Measurements from ENCODE around the gene PPFIBP1.

Gene PPFIBP1

DNA sequence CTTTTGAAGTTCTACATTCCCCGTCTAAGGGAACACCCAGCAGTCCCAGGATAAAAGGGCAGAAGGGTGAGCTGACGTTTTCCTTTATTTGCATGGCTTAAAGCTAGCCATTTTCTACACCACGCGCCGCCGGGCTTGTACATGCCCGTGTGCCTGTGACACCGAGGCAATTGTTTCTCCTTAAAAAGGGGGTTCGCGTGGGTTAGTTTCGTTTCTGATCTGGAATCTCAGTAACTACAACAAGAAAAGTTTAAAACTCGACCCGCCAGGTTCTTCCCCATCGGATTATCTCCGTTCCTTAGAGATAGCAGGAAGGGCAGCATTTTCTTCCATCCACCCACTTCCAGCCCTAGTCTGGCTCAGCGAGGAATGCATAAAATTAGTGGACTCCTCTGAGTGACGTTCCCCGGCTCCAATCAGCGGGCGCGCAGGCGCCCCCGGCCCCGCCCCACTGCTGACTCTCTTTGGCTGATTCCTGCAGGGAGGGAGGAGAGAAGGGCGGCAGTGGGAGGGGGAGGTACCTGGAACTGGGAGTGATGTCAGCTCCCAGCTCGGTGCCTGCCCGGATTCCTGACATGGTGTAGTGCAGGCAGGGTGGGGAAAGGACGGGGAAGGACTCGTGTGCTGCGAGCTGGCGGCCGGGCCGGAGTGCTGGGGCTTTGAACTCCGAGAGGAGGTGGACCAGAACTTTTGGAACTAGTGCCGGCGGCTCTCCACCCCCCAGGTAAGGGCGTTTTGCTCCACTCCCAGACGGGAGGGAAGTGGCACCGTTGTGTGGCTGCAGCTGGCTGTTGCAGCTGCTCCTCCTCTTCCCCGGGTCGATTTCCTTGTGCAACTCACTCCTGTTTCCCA, at the start of gene PPFIBP1:
PPFIBP1 (plus strand) TSS at position 565 of the 852 bp plus-strand sequence. CDS start 109,191 bp downstream, outside the sequence.
- DNase-seq, result peak; percentile 85

DNA sequence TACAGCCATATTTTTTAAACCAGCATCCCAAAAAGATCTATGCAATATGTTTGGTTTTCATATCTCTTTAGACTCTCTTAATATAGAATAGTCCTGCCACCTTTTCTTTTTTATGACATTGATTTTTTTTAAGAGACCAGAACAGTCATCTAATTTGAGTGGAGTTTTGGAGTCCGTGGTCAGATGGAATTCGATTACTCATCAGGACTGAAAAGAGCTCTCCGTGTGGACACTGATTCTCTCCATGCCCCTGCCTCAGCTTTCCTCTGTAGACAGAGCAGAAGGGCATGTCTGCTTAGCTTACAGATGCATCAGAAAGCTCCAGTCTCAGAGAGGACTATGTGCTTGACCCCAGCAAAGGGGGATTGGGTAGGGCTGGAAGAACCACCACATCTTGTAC, 49.7 kb upstream of the PPFIBP1 start:
- DNase-seq, result no peak

DNA sequence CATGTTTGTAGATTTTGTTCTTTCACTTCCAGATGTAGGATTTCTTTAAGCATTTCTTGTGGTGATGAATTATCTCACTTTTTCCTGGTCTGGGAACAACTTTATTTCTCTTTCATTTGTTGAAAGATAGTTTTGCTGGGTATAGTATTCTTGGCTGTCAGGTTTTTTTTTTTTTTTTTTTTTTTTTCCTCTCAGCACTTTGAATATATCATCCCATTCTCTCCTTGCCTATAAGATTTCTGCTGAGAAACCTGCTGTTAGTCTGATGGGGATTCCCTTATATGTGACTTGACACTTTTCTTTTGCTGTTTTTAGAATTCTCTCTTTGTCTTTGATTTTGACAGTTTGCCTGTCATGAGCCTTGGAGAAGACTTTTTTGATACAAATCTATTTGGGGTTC, 47.0 kb upstream of the PPFIBP1 start:
- no peak for DNase-seq

DNA sequence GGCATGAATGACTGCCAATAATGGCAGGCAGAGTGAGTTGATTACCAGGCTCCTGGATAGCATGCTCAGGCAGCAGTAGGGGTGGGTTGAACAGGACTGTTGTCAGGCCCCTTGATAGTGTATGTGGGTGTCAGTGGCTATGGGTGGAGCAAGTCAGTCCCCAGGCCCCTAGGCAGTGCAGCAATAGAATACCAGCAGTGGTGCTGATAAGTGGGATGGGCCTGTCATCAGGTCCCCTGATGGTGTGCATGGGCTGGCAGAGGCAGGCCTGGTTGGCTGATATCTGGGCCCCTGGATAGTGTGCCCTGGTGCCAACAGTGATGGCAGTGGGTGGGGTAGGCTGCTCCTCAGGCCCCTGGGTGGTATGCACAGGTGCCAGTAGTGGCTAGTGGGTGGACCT, 45.1 kb upstream of the PPFIBP1 start:
- no peak for DNase-seq

DNA sequence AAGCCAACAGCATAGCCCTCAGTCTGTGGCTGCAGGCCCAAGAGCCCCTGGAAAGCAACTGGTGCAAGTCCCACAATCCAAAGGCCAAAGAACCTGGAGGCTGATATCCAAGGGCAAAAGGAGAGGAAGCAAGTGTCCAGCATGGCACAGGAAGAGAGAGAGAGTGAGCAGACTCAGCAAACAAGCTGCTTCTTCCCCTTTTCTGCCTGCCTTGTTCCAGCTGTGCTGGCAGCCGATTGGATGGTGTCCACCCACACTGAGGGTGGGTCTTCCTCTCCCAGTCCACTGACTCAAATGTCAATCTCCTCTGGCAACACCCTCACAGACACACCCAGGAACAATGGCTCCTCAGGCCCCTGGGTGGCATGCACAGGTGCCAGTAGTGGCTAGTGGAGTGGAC, 44.0 kb upstream of the PPFIBP1 start:
- no peak for DNase-seq

DNA sequence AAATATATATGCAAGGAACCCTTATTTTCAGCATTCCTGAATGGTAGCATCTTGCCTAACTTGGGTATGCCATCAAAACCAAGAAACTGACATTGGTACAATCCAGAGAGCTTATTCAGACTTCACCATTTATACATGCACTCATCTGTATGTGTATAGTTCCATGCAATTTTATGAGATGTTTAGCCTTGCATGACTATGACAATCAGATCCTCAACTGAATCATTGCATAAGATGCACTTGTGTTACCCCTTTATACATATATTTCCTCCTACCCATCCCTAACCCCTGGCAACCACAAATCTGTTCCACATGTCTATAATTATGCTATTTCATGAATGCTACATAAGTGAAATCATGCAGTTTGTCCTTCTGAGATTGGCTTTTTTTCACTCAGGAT, 37.0 kb upstream of the PPFIBP1 start:
- no peak for DNase-seq

DNA sequence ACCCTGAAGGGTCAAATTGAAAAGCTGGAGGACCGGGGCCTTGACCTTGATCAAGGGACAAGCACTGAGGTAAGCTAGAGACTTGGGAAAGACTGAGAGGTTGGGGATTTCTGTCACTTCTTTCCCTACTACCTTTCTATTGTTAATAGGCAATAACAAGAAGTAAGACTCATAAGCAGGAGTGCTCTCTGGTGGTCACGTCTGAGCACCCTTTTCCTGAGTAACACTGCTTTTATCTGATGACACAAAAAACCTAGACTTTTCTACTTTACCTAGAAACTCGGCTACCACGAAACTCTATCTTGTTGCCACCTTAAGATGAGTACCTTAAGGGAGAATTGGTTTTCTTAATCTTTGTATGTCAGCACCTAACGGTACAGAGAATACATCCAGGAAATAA, 35.5 kb upstream of the PPFIBP1 start:
- no peak for DNase-seq

DNA sequence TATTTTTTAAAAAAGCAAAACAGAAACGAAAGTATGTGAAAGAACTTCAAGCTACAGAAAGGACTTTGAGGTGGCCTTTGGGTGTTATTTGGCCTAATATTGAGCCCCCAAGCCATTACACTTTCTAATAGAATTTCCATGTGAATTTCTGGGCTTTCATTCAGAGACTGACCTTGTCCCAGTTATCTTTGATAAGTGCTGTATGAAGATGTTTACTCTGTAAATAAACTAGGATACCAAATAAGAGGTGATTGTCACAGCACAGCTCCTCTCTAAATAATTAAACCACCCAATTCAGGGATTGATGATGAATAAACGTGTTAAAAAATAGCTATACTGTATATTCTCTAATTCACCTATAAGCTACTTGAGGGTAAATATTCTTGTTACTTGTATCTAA, 32.8 kb upstream of the PPFIBP1 start:
- DNase-seq, result no peak

DNA sequence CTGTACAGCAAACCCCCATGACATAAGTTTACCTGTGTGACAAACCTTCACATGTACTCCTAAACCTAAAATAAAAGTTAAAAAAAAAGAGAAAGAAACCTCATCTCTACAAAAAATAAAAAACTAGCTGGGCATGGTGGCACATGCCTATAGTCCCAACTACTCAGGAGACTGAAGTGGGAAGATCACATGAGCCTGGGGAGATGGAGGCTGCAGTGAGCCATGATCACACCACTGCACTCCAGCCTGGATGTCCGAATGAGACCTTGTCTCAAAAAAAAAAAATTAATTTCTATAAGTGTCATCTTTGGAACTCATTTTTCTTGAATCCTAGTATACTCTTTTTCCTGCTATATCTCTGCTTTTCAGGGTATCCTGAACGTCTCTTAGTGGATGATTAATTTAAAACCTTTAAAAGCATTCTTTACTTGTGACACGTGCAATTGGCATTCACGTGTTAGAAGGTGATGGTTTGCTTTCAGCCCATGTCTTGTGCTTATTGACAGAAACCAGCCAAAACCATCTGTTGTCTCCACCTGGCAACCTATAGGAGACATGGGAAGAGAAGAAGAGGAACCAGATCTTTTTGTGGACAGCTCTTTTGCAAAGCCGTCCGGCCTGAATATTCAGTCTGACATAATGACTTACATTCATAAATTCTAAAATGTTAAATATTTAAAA, 30.6 kb upstream of the PPFIBP1 start:
- DNase-seq, result no peak

DNA sequence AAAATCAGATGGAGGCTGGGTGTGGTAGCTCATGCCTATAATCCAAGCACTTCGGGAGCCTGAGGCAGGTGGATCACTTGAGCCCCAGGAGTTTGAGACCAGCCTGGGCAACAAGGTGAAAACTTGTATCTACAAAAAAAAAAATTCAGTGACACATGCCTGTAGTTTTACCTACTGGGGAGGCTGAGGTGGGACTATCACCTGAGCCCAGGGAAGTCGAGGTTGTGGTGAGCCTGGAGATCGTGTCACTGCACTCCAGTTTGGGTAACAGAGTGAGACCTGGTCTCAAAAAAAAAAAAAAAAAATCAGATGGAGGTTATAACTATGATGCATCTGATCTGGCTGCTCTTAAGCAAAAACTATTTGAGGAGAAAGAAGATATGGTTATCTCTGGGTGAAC, 26.6 kb upstream of the PPFIBP1 start:
- no peak for DNase-seq

DNA sequence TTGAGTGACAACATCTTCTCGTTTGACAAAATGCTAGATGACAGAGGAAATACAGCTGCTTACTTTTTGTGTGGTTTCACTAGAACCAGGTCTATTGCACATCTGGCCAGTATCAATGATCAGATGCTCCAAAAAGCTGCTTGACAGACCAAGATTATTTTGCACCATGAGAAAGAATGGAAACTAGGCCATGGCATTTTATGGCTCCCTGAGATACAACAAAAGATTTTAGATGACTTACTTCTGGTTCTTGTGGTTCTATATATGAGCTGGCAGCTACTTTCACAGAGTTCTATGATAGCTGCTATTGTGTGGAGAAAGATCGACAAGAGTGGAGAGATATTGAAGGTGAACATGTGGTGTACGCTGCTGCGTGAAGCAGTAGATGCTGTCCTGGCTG, 25.9 kb upstream of the PPFIBP1 start:
- DNase-seq, result no peak

DNA sequence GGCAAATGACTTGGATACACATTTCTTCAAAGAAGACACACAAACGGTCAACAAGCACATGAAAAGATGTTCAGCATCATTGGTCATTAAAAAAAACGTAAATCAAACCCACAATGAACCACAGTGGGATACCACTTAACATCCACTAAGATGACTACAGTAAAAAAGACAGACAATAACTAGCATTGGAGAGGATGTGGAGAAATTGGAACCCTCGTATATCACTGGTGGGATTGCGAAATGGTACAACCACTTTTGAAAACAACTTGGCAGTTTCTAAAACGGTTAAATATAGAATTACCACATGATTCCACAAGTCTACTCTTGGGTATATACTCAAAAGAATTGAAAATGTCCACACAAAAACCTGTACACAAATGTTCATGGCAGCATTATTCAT, 25.2 kb upstream of the PPFIBP1 start:
- no peak for DNase-seq

DNA sequence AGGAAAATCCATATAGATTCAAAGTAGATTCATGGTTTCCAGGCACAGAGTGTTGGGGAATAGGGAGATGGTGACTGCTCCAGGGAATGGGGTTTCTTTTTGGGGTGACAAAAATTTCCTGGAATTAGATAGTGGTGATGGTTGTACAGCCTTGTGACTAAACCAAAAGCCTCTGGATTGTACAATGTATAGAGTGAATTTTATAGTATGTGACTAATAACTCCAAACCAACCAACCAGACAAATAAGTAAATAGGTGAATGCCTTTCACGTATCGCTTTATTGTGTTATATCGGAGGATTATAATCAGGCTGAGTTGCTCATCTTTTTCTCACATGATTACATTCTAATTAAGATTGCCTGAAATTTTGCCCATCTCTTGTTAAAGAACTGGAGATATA, 24.6 kb upstream of the PPFIBP1 start:
- no peak for DNase-seq

DNA sequence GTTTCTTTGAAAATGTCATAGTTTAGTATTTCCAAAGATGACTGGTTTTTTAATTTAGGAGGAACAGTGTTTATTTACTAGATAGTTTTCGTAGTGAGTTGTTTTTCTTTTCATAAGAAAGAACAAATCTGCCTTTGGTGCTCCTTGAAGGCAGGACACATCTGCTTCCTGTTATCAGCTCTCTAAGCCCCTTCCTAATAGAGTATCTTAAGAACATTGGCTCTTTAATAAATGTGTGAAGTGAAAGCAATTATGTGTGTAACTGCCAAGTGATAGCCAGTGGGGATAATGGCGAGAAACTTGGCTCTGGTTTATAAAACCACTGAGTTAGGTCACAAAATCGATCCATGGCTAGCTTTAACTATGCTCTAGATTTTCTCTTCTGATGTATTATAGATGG, 23.5 kb upstream of the PPFIBP1 start:
- no peak for DNase-seq

DNA sequence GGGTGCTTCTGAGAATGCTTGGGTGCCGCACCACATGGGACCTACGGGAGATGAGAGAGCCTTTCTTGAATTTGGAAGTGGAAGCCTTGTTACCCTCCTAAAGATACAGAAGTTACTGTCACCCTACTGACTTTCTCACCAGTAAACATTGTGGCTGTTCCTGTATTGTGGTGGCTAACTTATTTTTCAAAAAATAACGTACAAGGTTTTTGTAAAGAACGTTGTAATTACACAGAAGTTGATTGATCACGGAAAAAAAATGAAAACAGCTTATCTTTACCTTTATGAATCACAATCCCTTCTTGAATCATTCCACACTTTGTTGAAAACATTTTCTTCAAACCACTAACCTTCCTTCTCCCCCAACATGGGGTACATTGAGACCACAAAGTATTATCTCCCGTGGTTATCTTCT, 22.0 kb upstream of the PPFIBP1 start:
- no peak for DNase-seq

DNA sequence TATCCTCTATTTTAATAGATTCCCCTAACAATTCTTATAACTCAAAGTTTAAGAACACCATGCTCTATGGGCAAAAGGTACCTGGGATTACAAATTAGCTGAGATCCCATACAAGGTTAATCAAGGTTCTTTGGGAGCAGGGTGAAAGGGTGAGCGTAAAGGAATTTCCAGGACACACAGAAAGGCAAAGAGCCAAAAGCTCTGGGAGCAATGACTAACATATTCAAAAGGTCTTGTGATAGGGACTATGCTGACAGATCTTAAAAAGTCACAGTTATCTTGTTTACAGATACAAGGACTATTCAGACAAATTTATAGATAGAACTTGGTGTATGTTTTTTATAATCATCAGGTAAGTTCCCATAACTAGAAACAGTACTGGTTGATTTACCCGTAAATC, 19.5 kb upstream of the PPFIBP1 start:
- DNase-seq, result no peak

DNA sequence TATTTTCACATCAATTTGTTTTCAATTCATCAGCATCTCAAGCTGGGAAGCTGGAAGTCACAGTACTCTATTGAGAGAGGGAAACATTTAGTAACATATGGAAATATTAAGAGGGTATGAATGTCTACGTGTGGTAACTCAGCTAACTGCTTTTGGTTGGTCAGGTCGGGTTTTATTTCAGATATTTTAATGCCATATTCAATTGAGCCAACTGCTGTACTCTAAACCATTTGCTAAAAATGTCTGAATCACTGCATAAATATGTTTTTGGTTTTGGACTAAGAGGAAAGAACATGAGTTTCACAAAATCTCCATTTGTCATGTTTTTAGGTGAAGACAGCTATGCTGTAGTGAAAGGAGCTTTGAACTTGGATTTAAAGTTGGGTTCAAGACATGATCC, 18.9 kb upstream of the PPFIBP1 start:
- DNase-seq, result no peak

DNA sequence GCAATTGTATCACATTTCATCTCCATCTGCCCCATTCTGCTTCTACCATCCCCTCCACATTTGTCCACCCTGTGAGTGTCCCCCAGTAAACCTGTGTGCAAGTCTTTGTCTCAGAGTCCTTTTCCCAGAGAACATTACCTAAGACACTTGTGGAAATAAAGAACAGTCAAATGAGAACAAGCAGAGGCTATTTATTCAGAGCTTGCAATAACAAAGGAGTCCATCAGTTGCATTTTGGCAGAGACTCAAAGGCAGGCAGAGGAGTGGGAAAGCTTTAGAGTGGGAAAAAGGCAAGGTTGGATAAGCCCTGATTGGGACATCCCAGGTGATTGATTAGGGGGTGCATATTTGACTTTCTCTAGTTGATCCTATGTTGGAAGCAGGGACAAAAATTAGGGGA, 18.2 kb upstream of the PPFIBP1 start:
- DNase-seq, result no peak

DNA sequence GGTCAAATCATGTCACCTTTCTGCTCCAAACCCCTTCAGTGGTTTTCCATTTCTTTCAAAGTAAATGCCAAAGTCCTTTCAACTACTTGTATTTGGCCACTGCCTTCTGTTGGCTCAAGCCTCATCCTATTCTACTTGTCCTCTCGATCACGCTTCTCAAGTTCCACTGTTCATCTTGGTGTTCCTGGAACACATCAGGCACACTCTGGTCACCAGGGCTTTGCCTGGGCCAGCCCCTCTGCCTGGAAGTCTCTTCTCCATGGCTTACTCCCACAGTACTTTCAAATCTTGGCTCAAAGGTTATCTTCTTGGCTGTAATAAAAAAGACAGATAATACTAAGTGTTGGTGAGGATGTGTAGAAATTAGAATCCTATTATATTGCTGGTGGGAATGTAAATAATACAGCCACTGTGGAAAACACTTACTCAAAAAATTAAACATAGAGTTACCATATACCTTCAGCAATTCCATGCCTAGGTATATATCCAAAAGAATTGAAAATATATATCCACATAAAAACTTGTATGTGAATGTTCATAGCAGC, 17.3 kb upstream of the PPFIBP1 start:
- no peak for DNase-seq

DNA sequence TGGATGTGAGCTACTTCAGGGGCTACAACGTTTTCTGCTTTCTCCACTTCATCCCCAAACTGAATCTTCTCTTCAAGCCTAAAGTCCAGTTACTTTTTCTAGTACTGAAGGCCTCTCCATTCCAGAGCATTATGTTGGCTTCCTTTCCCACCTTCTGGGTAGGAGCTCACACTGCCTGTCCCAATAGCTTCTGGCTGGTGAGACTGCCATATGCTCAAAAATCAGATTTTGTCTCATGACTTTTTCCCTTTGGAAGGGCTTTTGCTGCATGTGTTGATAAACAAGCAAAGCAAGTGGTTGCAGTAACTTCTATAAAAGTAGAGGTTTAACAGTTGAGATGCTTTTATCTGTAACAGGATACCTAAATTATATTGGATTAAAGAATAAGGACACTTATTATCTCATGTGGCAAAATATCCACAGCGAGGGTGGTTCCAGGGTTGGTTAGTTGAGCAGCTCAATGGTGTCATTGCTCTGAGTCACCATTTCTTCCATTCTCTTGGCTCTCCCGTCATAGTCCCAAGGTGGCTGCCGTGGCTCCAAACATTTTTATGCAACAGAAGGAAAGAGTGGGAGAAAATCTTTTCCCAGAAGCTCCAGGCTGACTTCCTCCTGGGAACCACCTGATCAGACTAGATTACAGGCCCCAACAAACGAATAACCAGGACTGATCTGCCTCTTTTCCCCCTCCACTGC, 15.1 kb upstream of the PPFIBP1 start:
- no peak for DNase-seq

DNA sequence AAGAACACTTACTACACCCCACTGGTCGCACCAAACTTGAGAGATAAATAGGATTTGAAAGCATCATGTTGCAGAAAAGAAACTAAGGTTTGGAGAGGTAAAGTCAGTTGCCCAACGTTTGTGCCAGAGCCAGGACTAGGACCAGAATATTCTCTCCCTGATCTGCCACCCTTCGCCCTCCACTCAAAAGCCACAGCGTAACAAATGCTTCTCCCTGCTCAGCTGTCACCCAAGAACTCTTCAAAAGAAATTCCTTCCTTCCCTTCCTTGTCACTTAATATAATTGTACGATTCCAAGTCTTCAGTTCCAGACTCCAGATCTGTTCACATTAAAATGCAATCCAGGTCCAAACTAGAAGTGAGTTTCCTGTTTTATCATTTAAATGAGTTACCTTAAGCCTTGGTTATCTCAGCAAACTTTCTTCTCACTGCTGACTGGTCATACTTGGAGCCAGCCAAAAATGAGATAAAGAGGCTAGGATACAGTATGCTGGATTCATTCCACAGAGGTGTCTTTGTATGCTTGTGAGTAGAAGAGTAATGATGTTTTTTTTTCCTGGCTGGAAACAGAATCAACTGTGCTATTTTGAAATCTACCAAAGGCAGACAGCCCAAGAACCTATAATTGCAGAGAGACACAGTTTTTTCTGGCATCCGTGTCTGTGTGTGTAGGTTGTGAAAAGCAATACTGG, 12.8 kb upstream of the PPFIBP1 start:
- no peak for DNase-seq

DNA sequence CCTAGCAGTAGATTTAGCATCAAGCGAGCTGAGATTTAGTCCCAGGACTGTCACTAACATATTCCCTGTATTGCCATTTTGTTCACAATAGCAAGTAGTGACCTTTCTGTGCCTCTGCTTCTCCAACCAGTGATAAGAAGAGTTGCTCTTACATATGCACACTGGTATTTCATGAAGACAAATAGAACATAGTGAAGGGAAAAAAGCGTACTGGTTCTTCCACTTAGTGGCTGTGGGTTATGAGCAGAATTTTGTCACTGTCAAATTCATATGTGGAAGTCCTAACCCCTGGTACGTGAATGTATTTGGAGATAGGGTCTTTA, 12.3 kb upstream of the PPFIBP1 start:
- DNase-seq, result no peak

DNA sequence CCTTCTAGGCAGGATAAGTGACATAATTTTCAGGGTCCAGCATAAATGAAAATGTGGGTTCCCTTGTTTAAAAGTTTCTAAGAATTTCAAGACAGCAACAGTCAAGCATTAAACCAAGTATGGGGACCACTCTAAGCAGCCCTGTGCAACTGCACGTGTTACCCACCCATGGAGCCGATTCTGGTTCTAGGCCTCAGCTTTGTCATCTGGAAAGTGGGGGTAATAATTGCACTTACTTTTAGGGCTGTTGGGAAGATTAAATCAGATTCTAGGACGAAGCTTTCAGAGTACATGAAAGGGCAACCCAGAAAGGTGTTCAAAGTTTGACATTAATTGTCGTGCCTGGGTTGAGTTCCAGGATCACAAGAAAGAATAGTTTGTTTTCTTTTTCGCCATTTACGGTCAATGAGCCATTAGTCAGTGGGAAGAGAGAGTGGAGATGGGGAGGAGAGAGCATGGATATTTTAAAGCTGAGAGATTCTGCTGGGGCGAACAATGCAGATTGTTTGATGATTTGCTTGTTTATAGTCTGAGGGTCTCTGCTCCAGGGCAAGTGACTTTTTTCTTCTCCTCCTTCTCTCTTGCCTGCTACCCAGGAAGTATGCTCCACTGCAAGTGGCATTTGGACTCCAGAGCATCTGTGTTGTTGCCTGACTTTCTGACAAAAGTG, 10.7 kb upstream of the PPFIBP1 start:
- no peak for DNase-seq

All from NCI-H1417 treated with DMSO at 0.1 percent for 48 hours (cell line).